AG09319 (cell line): ENCODE results near the gene LPP.

ENCODE experiments used
- DNase-seq: peaks from one replicate; pipeline ENCODE4 v3.0.0-alpha.2; 2010; ENCODE audit warnings: low read depth; ENCODE audit errors: extremely low read depth
- CTCF ChIP-seq: IDR thresholded peaks from 2 replicates; pipeline ENCODE4 v1.5.1; 2011; ENCODE audit warnings: low read depth, mild to moderate bottlenecking, inconsistent platforms, low read length, moderate library complexity

LPP gene

GRCh38 chr3:188487652-188488051 lies 333.7 kb downstream of the LPP start:
- TF ChIP-seq CTCF: no peak
- no peak for DNase-seq

GRCh38 chr3:188488801-188489200 lies 334.8 kb downstream of the LPP start:
- no peak for TF ChIP-seq CTCF
- DNase-seq: no peak

- no peak for DNase-seq
- no peak for TF ChIP-seq CTCF
Measured at GRCh38 chr3:188489639-188490405, 335.9 kb downstream of the LPP start.

- no peak for TF ChIP-seq CTCF
- DNase-seq: no peak
Measured at GRCh38 chr3:188490416-188490815, 336.5 kb downstream of the LPP start.

- no peak for DNase-seq
- no peak for TF ChIP-seq CTCF
Measured at GRCh38 chr3:188491276-188491687, 337.3 kb downstream of the LPP start.

- no peak for TF ChIP-seq CTCF
- DNase-seq: no peak
Measured at GRCh38 chr3:188496390-188496789, 342.4 kb downstream of the LPP start.

- DNase-seq: no peak
- TF ChIP-seq CTCF: no peak
Measured at GRCh38 chr3:188497021-188497420, 343.1 kb downstream of the LPP start.
